Caco-2 (cell line): ENCODE data around the gene KITLG. TPM values are rescaled to one million over a fixed set of nuclear protein-coding genes. Genes with fewer than 3 reads are reported as not detected.

ENCODE experiments used
- BruUV-seq: library from RNA; stranded (reverse); fragments of 400-500 nt; replicated peaks from 2 replicates; lab custom pipeline; 2021; lab: Mats Ljungman, UMichigan
- CTCF ChIA-PET: fragments of 300-600 bp; sonication (Branson Sonifier 250); formaldehyde crosslinking; loops from one replicate; lab custom pipeline; 2022; ENCODE audit warnings: antibody characterized with exemption; lab: Charles Lee
- POLR2A ChIA-PET: fragments of 300-600 bp; sonication (Branson Sonifier 250); formaldehyde crosslinking; loops from one replicate; lab custom pipeline; 2022; ENCODE audit warnings: antibody characterized with exemption; lab: Charles Lee
- DNase-seq, 2 experiments: peaks; one replicate each; pipeline versions ENCODE4 v3.0.0 to v3.0.0-alpha.2; 2020 to 2022
- H3K27me3 ChIP-seq: replicated peaks from 2 replicates; pipeline ENCODE4 v1.6.0; 2011; ENCODE audit warnings: low read length; ENCODE audit not compliant: control insufficient read depth, insufficient read depth
- H3K36me3 ChIP-seq: 2 replicates; pipeline ENCODE4 v1.5.1; 2011; ENCODE audit warnings: low read length; ENCODE audit not compliant: control insufficient read depth, insufficient read depth
- H3K4me1 ChIP-seq: fragments of 250-450 bp; sonication (Bioruptor Pico); 2 replicates; pipeline ENCODE4 v1.5.1; 2020; ENCODE audit warnings: mild to moderate bottlenecking
- H3K4me3 ChIP-seq: 2 replicates; pipeline ENCODE4 v1.5.1; 2011; ENCODE audit warnings: low read depth, mild to moderate bottlenecking, control low read depth, low read length
- H3K9me3 ChIP-seq: fragments of 250-450 bp; sonication (Bioruptor Pico); 2 replicates; pipeline ENCODE4 v1.5.1; 2020; ENCODE audit warnings: mild to moderate bottlenecking, moderate library complexity
- H3K27ac Mint-ChIP-seq: one replicate; pipeline ENCODE4 v1.8.0; 2022; ENCODE audit warnings: mixed read lengths; ENCODE audit not compliant: unreplicated experiment
- H3K27me3 Mint-ChIP-seq: one replicate; pipeline ENCODE4 v1.8.0; 2022; ENCODE audit warnings: mixed read lengths; ENCODE audit not compliant: insufficient read depth, unreplicated experiment
- H3K36me3 Mint-ChIP-seq: one replicate; pipeline ENCODE4 v1.8.0; 2022; ENCODE audit warnings: mild to moderate bottlenecking, mixed read lengths; ENCODE audit not compliant: insufficient read depth, unreplicated experiment
- H3K4me1 Mint-ChIP-seq: one replicate; pipeline ENCODE4 v1.8.0; 2022; ENCODE audit warnings: low read depth, mixed read lengths; ENCODE audit not compliant: unreplicated experiment
- H3K4me3 Mint-ChIP-seq: one replicate; pipeline ENCODE4 v1.8.0; 2022; ENCODE audit warnings: mild to moderate bottlenecking, moderate library complexity, mixed read lengths; ENCODE audit not compliant: unreplicated experiment
- H3K9me3 Mint-ChIP-seq: one replicate; pipeline ENCODE4 v1.8.0; 2022; ENCODE audit warnings: mixed read lengths; ENCODE audit not compliant: unreplicated experiment
- CTCF ChIP-seq, 2 experiments: fragments of 200-600 bp in 1 of 2; IDR thresholded peaks; 1 replicate in 1 of 2; 2 replicates in 1 of 2; pipeline versions ENCODE4 v1.5.1 to v1.8.0; 2011 to 2022; ENCODE audit warnings: antibody characterized with exemption in 1 of 2, control low read depth in 1 of 2, inconsistent platforms in 1 of 2, low read depth in 1 of 2, low read length in 1 of 2, mild to moderate bottlenecking in 1 of 2, moderate library complexity in 1 of 2; ENCODE audit not compliant: insufficient read depth in 1 of 2, severe bottlenecking in 1 of 2, unreplicated experiment in 1 of 2
- intact Hi-C: fragments of 100-400 bp; cut with micrococcal nuclease; formaldehyde crosslinking; loops from one replicate; pipeline ENCODE4 v1.10.0; 2022; ENCODE audit not compliant: unreplicated experiment
- total RNA-seq: library from RNA; stranded (reverse); gene quantifications from 2 replicates; pipeline ENCODE4 v1.2.3, GENCODE V29; 2022

KITLG gene
- total RNA-seq, 1 experiment from 2014 or later, result 200 TPM

- peaks cover 86% of the 10 kb centered on the region for H3K4me1 ChIP-seq
- intact Hi-C loops, result no loop called here
- POLR2A ChIA-PET, result interaction anchor here (1.1 kb wide), 1 partner anchor 19 kb away, joined by 3 read pairs; no protein-coding TSS in a partner anchor
Observed at GRCh38 chr12:88562151-88562550, 18.1 kb downstream of the KITLG start.

GRCh38 chr12:88559772-88560171 is 20.5 kb downstream of the KITLG start:
- intact Hi-C loops, result no loop called here
- no peak for TF ChIP-seq CTCF (IDR thresholded peaks at IDR 0.05; ENCODE audit: insufficient read depth in 1 of 2, low read depth in 1 of 2, low read length in 1 of 2, severe bottlenecking in 1 of 2, unreplicated experiment in 1 of 2)
- DNase-seq, result no peak
- H3K4me1 Mint-ChIP-seq, result peaks cover 58% of the 10 kb centered on the region
- no peaks in the 10 kb centered on the region for H3K9me3 ChIP-seq
- H3K9me3 Mint-ChIP-seq, result no peaks in the 10 kb centered on the region
- ChIA-PET POLR2A (no interaction called here), CTCF (no interaction called here)
- H3K36me3 ChIP-seq, result no peaks in the 10 kb centered on the region; the same call in 1 of the 2 replicates
- H3K27me3 Mint-ChIP-seq, result no peaks in the 10 kb centered on the region
- BruUV-seq, result no TSS peak
- H3K27me3 ChIP-seq, result no peaks in the 10 kb centered on the region
- H3K4me3 ChIP-seq, result no peak overlapping the region
- peaks cover 86% of the 10 kb centered on the region for H3K4me1 ChIP-seq
- H3K27ac Mint-ChIP-seq, result no peak overlapping the region
- H3K36me3 Mint-ChIP-seq, result peaks cover 100% of the 10 kb centered on the region
- H3K4me3 Mint-ChIP-seq, result no peak overlapping the region

More at GRCh38 chr12:88562151-88562550, 18.1 kb downstream of the KITLG start:
- no peaks in the 10 kb centered on the region for H3K9me3 ChIP-seq
- H3K4me3 ChIP-seq, result no peak overlapping the region
- no peaks in the 10 kb centered on the region for H3K9me3 Mint-ChIP-seq
- CTCF ChIA-PET, result no interaction called here
- no peaks in the 10 kb centered on the region for H3K27me3 ChIP-seq
- H3K36me3 Mint-ChIP-seq, result peaks cover 97% of the 10 kb centered on the region
- no TSS peak for BruUV-seq
- TF ChIP-seq CTCF (IDR thresholded peaks at IDR 0.05; ENCODE audit: insufficient read depth in 1 of 2, low read depth in 1 of 2, low read length in 1 of 2, severe bottlenecking in 1 of 2, unreplicated experiment in 1 of 2), result no peak
- no peaks in the 10 kb centered on the region for H3K27me3 Mint-ChIP-seq
- no peak for DNase-seq
- H3K27ac Mint-ChIP-seq, result peak overlapping the region; percentile 16
- no peak overlapping the region for H3K4me3 Mint-ChIP-seq
- peaks cover 57% of the 10 kb centered on the region for H3K4me1 Mint-ChIP-seq
- H3K36me3 ChIP-seq, result no peaks in the 10 kb centered on the region; the same call in 1 of the 2 replicates

- POLR2A ChIA-PET, result no interaction called here
- DNase-seq, result no peak
- CTCF ChIA-PET, result no interaction called here
- peaks cover 86% of the 10 kb centered on the region for H3K4me1 ChIP-seq
- H3K4me1 Mint-ChIP-seq, result peaks cover 54% of the 10 kb centered on the region
- H3K4me3 ChIP-seq, result no peak overlapping the region
- intact Hi-C loops, result no loop called here
- TF ChIP-seq CTCF (IDR thresholded peaks at IDR 0.05; ENCODE audit: insufficient read depth in 1 of 2, low read depth in 1 of 2, low read length in 1 of 2, severe bottlenecking in 1 of 2, unreplicated experiment in 1 of 2), result no peak
- no peaks in the 10 kb centered on the region for H3K9me3 Mint-ChIP-seq
- no peaks in the 10 kb centered on the region; the same call in 1 of the 2 replicates for H3K36me3 ChIP-seq
- no peak overlapping the region for H3K27ac Mint-ChIP-seq
- H3K27me3 Mint-ChIP-seq, result no peaks in the 10 kb centered on the region
- peaks cover 100% of the 10 kb centered on the region for H3K36me3 Mint-ChIP-seq
- H3K9me3 ChIP-seq, result no peaks in the 10 kb centered on the region
- no peak overlapping the region for H3K4me3 Mint-ChIP-seq
- BruUV-seq, result no TSS peak
- no peaks in the 10 kb centered on the region for H3K27me3 ChIP-seq
Observed at GRCh38 chr12:88559199-88559598, 21.1 kb downstream of the KITLG start.
